ENCODE measurements around the gene PLEKHA5. TPM values are rescaled to one million over a fixed set of nuclear protein-coding genes. Genes with fewer than 3 reads are reported as not detected.

Gene PLEKHA5
- polyA plus RNA-seq, 1 donor (not counting 4 experiments of a cell fraction or from before 2014, with no cell fraction given) = 21.7 TPM

DNA sequence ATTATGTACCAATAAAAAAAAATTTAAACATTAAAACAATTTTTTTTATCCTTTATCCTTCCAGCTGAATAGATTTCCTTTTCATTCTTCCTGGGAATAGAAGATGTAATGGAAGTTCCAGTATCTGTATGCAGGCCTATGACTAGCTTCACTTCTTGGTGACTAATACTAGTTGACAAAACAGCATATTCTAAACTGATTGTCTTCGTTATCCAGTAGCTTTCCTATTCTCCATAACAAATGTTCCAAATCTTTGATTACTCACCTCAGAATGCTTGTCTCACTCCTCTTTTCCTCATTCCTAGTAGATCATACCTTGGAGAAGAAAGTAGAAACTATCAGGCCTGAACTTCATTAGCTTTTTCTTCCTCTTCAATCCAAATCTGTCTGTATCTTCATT is 70.7 kb downstream of the PLEKHA5 start:
- FAIRE-seq (peak; percentile 80), DNase-seq (ENCODE audit: low read depth, low spot score) (no peak)

DNA sequence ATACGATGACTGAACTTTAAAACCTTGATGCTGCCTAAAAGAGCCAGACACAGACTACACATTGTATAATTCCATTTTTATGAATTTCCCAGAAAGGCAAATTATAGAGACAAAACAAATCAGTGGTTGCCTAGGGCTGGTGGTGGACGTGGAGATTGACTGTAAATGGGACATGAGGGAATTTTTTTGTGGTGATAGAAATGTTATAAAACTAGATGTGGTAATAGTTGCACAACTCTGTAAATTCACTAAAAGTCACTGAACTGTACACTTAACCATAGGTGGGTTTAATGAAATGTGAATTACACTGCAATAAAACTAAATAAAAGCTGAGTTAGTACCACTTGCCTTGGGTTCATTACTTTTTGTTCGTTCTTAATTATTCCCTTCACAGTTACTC is 72.1 kb downstream of the PLEKHA5 start:
- H3K27me3 ChIP-seq (ENCODE audit: control insufficient read depth, extremely low read depth, insufficient read depth, low read length) = no peaks in the 10 kb centered on the region
- peaks cover 4% of the 10 kb centered on the region for H4K20me1 ChIP-seq (ENCODE audit: control insufficient read depth, extremely low read depth, insufficient read depth, low read length)
- dilution Hi-C loops (cut with MboI; ENCODE audit: extremely low pct_ligation_motif_present, low sequenced_read_pairs) = no loop called here
- no peak for DNase-seq (ENCODE audit: low read depth, low spot score)
- no peak overlapping the region for H3K4me2 ChIP-seq (ENCODE audit: control insufficient read depth, extremely low read depth, insufficient read depth, low read depth, low read length)
- no peak overlapping the region for H3K27ac ChIP-seq (ENCODE audit: control insufficient read depth, insufficient read depth, low read length)
- H2AFZ ChIP-seq (ENCODE audit: control insufficient read depth, low read length) = no peak overlapping the region
- H3K9me1 ChIP-seq (ENCODE audit: control insufficient read depth, extremely low read depth, insufficient read depth, low read length) = no peaks in the 10 kb centered on the region
- no peak overlapping the region for H3K4me3 ChIP-seq (ENCODE audit: control insufficient read depth in 2 of 3, extremely low read depth in 1 of 3, insufficient read depth in 2 of 3, low read depth in 1 of 3, low read length in 3 of 3)
- FAIRE-seq = no peak
- no peak overlapping the region for H3K9ac ChIP-seq (ENCODE audit: control insufficient read depth, extremely low read depth, insufficient read depth, low read length)
- no peaks in the 10 kb centered on the region for H3K36me3 ChIP-seq (ENCODE audit: control insufficient read depth in 2 of 2, extremely low read depth in 1 of 2, insufficient read depth in 2 of 2, low read length in 2 of 2)
- H3K79me2 ChIP-seq (ENCODE audit: control insufficient read depth, insufficient read depth, low read length) = peaks cover 41% of the 10 kb centered on the region
- no peak for TF ChIP-seq EZH2 (IDR thresholded peaks at IDR 0.05; ENCODE audit: low read length)
- TF ChIP-seq, protein P1, sequence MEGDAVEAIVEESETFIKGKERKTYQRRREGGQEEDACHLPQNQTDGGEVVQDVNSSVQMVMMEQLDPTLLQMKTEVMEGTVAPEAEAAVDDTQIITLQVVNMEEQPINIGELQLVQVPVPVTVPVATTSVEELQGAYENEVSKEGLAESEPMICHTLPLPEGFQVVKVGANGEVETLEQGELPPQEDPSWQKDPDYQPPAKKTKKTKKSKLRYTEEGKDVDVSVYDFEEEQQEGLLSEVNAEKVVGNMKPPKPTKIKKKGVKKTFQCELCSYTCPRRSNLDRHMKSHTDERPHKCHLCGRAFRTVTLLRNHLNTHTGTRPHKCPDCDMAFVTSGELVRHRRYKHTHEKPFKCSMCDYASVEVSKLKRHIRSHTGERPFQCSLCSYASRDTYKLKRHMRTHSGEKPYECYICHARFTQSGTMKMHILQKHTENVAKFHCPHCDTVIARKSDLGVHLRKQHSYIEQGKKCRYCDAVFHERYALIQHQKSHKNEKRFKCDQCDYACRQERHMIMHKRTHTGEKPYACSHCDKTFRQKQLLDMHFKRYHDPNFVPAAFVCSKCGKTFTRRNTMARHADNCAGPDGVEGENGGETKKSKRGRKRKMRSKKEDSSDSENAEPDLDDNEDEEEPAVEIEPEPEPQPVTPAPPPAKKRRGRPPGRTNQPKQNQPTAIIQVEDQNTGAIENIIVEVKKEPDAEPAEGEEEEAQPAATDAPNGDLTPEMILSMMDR (optimal IDR thresholded peaks at IDR 0.05 in 1 of 3, IDR thresholded peaks at IDR 0.05 in 1 of 3, conservative IDR thresholded peaks at IDR 0.05 in 1 of 3; ENCODE audit: extremely low read depth in 1 of 3, insufficient read depth in 2 of 3, low read length in 3 of 3) = no peak
- no peaks in the 10 kb centered on the region for H3K9me3 ChIP-seq (ENCODE audit: control insufficient read depth, low read depth, low read length)
- H3K4me1 ChIP-seq (ENCODE audit: control insufficient read depth, extremely low read depth, insufficient read depth, low read length) = peaks cover 15% of the 10 kb centered on the region

More for the DNA sequence above, 70.7 kb downstream of the PLEKHA5 start:
- H3K9me1 ChIP-seq (ENCODE audit: control insufficient read depth, extremely low read depth, insufficient read depth, low read length) = no peaks in the 10 kb centered on the region
- dilution Hi-C loops (cut with MboI; ENCODE audit: extremely low pct_ligation_motif_present, low sequenced_read_pairs) = no loop called here
- H4K20me1 ChIP-seq (ENCODE audit: control insufficient read depth, extremely low read depth, insufficient read depth, low read length) = peaks cover 4% of the 10 kb centered on the region
- TF ChIP-seq EZH2 (IDR thresholded peaks at IDR 0.05; ENCODE audit: low read length) = no peak
- TF ChIP-seq, protein P1 (optimal IDR thresholded peaks at IDR 0.05 in 1 of 3, IDR thresholded peaks at IDR 0.05 in 1 of 3, conservative IDR thresholded peaks at IDR 0.05 in 1 of 3; ENCODE audit: extremely low read depth in 1 of 3, insufficient read depth in 2 of 3, low read length in 3 of 3) = no peak
- peaks cover 40% of the 10 kb centered on the region for H3K79me2 ChIP-seq (ENCODE audit: control insufficient read depth, insufficient read depth, low read length)
- no peak overlapping the region for H3K4me2 ChIP-seq (ENCODE audit: control insufficient read depth, extremely low read depth, insufficient read depth, low read depth, low read length)
- no peak overlapping the region for H2AFZ ChIP-seq (ENCODE audit: control insufficient read depth, low read length)
- H3K4me1 ChIP-seq (ENCODE audit: control insufficient read depth, extremely low read depth, insufficient read depth, low read length) = peaks cover 15% of the 10 kb centered on the region
- H3K36me3 ChIP-seq (ENCODE audit: control insufficient read depth in 2 of 2, extremely low read depth in 1 of 2, insufficient read depth in 2 of 2, low read length in 2 of 2) = no peaks in the 10 kb centered on the region
- no peaks in the 10 kb centered on the region for H3K27me3 ChIP-seq (ENCODE audit: control insufficient read depth, extremely low read depth, insufficient read depth, low read length)
- H3K27ac ChIP-seq (ENCODE audit: control insufficient read depth, insufficient read depth, low read length) = no peak overlapping the region
- no peak overlapping the region for H3K9ac ChIP-seq (ENCODE audit: control insufficient read depth, extremely low read depth, insufficient read depth, low read length)
- H3K9me3 ChIP-seq (ENCODE audit: control insufficient read depth, low read depth, low read length) = no peaks in the 10 kb centered on the region
- no peak overlapping the region for H3K4me3 ChIP-seq (ENCODE audit: control insufficient read depth in 2 of 3, extremely low read depth in 1 of 3, insufficient read depth in 2 of 3, low read depth in 1 of 3, low read length in 3 of 3)

Data from keratinocyte (primary cell).